H9 (cell line): ENCODE measurements around the gene VSIG2. TPM values are rescaled to one million over a fixed set of nuclear protein-coding genes. Genes with fewer than 3 reads are reported as not detected.

Experiments used
- DNase-seq: peaks from one replicate; pipeline ENCODE4 v3.0.0-alpha.2; 2017
- H2AFZ ChIP-seq: one replicate; pipeline ENCODE4 v1.6.1; 2013; ENCODE audit warnings: mild to moderate bottlenecking, low read length, control low read depth, moderate library complexity
- H2AK5ac ChIP-seq: 2 replicates; pipeline ENCODE4 v1.6.1; 2013; ENCODE audit warnings: low read length, control low read depth, mixed read lengths; ENCODE audit not compliant: insufficient read length
- H2BK120ac ChIP-seq: one replicate; pipeline ENCODE4 v1.6.1; 2013; ENCODE audit warnings: low read depth, mild to moderate bottlenecking, low read length, control low read depth, inconsistent platforms; ENCODE audit not compliant: poor library complexity, severe bottlenecking
- H2BK12ac ChIP-seq: 2 replicates; pipeline ENCODE4 v1.6.1; 2013; ENCODE audit warnings: low read length, control low read depth, mixed read lengths, low read depth; ENCODE audit not compliant: insufficient read length
- H2BK15ac ChIP-seq: 2 replicates; pipeline ENCODE4 v1.6.1; 2013; ENCODE audit warnings: low read depth, low read length, control low read depth
- H2BK20ac ChIP-seq: one replicate; pipeline ENCODE4 v1.6.1; 2013; ENCODE audit warnings: low read depth, mild to moderate bottlenecking, low read length, control low read depth, inconsistent platforms; ENCODE audit not compliant: poor library complexity, severe bottlenecking
- H2BK5ac ChIP-seq: 2 replicates; pipeline ENCODE4 v1.6.1; 2013; ENCODE audit warnings: low read length, control low read depth, mixed read lengths; ENCODE audit not compliant: insufficient read length
- H3K14ac ChIP-seq: 2 replicates; pipeline ENCODE4 v1.6.1; 2013; ENCODE audit warnings: low read length, control low read depth; ENCODE audit not compliant: insufficient read depth
- H3K18ac ChIP-seq: 2 replicates; pipeline ENCODE4 v1.6.1; 2013; ENCODE audit warnings: low read depth, mild to moderate bottlenecking, mixed read lengths, low read length, control low read depth; ENCODE audit not compliant: insufficient read length
- H3K23ac ChIP-seq: 2 replicates; pipeline ENCODE4 v1.6.1; 2013; ENCODE audit warnings: low read length, control low read depth, mixed read lengths, low read depth; ENCODE audit not compliant: insufficient read length
- H3K23me2 ChIP-seq: 2 replicates; pipeline ENCODE4 v1.6.1; 2013; ENCODE audit warnings: low read depth, mild to moderate bottlenecking, mixed read lengths, low read length, control low read depth; ENCODE audit not compliant: insufficient read length, poor library complexity, severe bottlenecking
- H3K27ac ChIP-seq: 2 replicates; pipeline ENCODE4 v1.5.1; 2013; ENCODE audit warnings: low read length, control low read depth, mixed read lengths, low read depth; ENCODE audit not compliant: insufficient read length
- H3K27me3 ChIP-seq: 2 replicates; pipeline ENCODE4 v1.6.1; 2013; ENCODE audit warnings: low read length, control low read depth, inconsistent platforms; ENCODE audit not compliant: insufficient read depth
- H3K4ac ChIP-seq: 2 replicates; pipeline ENCODE4 v1.6.1; 2013; ENCODE audit warnings: low read depth, mild to moderate bottlenecking, control low read depth, inconsistent platforms, low read length, moderate library complexity
- H3K4me1 ChIP-seq: 2 replicates; pipeline ENCODE4 v1.6.1; 2013; ENCODE audit warnings: low read length, control low read depth, inconsistent platforms; ENCODE audit not compliant: insufficient read depth
- H3K4me2 ChIP-seq: 2 replicates; pipeline ENCODE4 v1.6.1; 2013; ENCODE audit warnings: low read length, control low read depth, mixed read lengths; ENCODE audit not compliant: insufficient read length, insufficient read depth
- H3K56ac ChIP-seq: 2 replicates; pipeline ENCODE4 v1.6.1; 2013; ENCODE audit warnings: low read depth, mild to moderate bottlenecking, mixed read lengths, low read length, control low read depth; ENCODE audit not compliant: insufficient read length
- H3K79me1 ChIP-seq: 2 replicates; pipeline ENCODE4 v1.6.1; 2013; ENCODE audit warnings: low read depth, mild to moderate bottlenecking, moderate library complexity, low read length, control low read depth, inconsistent platforms; ENCODE audit not compliant: insufficient read depth, poor library complexity, severe bottlenecking
- H3K79me2 ChIP-seq: 2 replicates; pipeline ENCODE4 v1.6.1; 2013; ENCODE audit warnings: low read length, control low read depth, inconsistent platforms; ENCODE audit not compliant: insufficient read depth
- H3K9ac ChIP-seq: 2 replicates; pipeline ENCODE4 v1.6.1; 2013; ENCODE audit warnings: low read length, control low read depth, mixed read lengths; ENCODE audit not compliant: insufficient read length; ENCODE audit errors: extremely low read depth
- H3K9me3 ChIP-seq: one replicate; pipeline ENCODE4 v1.6.1; 2013; ENCODE audit warnings: low read depth, low read length, inconsistent platforms; ENCODE audit not compliant: control insufficient read depth
- H3T11ph ChIP-seq: one replicate; pipeline ENCODE4 v1.6.1; 2013; ENCODE audit warnings: mild to moderate bottlenecking, low read length, control low read depth, inconsistent platforms
- H4K20me1 ChIP-seq: one replicate; pipeline ENCODE4 v1.6.1; 2013; ENCODE audit not compliant: control insufficient read depth, insufficient read length, insufficient read depth
- H4K5ac ChIP-seq: 2 replicates; pipeline ENCODE4 v1.6.1; 2013; ENCODE audit warnings: low read depth, mild to moderate bottlenecking, mixed read lengths, low read length, control low read depth; ENCODE audit not compliant: insufficient read length
- H4K8ac ChIP-seq: replicated peaks from 2 replicates; pipeline ENCODE4 v1.6.1; 2013; ENCODE audit warnings: low read length, control low read depth, mixed read lengths, low read depth; ENCODE audit not compliant: insufficient read length
- H4K91ac ChIP-seq: 2 replicates; pipeline ENCODE4 v1.6.1; 2013; ENCODE audit warnings: low read depth, mild to moderate bottlenecking, moderate library complexity, mixed read lengths, low read length, control low read depth; ENCODE audit not compliant: insufficient read length
- H3K27ac Mint-ChIP-seq, 3 experiments: 2 replicates in 2 of 3; 3 replicates in 1 of 3; pipeline ENCODE4 v1.8.0; 2020 to 2021; ENCODE audit warnings: mixed read lengths in 3 of 3, mild to moderate bottlenecking in 1 of 3, moderate library complexity in 1 of 3
- H3K27me3 Mint-ChIP-seq: 2 replicates; pipeline ENCODE4 v1.8.0; 2021; ENCODE audit warnings: low read depth, mild to moderate bottlenecking, moderate library complexity, mixed read lengths
- H3K36me3 Mint-ChIP-seq, 3 experiments: 2 replicates in 2 of 3; 3 replicates in 1 of 3; pipeline ENCODE4 v1.8.0; 2020 to 2021; ENCODE audit warnings: low read depth in 3 of 3, mixed read lengths in 3 of 3; ENCODE audit not compliant: insufficient read depth in 1 of 3
- H3K4me1 Mint-ChIP-seq, 2 experiments: 2 replicates each; pipeline ENCODE4 v1.8.0; 2020; ENCODE audit warnings: mixed read lengths in 2 of 2
- H3K4me3 Mint-ChIP-seq, 2 experiments: 2 replicates in 1 of 2; 3 replicates in 1 of 2; pipeline ENCODE4 v1.8.0; 2020 to 2021; ENCODE audit warnings: mild to moderate bottlenecking in 2 of 2, mixed read lengths in 2 of 2, moderate library complexity in 1 of 2
- H3K9me3 Mint-ChIP-seq, 2 experiments: 2 replicates in 1 of 2; 3 replicates in 1 of 2; pipeline ENCODE4 v1.8.0; 2020; ENCODE audit warnings: mild to moderate bottlenecking in 2 of 2, mixed read lengths in 2 of 2, moderate library complexity in 1 of 2
- WGBS: extraction: QIAGEN DNeasy Blood & Tissue Kit; methylation state at CpG from one replicate; pipeline ENCODE4 v1.1.7; 2013; ENCODE audit warnings: missing lambda C conversion rate, low lambda C conversion rate, mixed read lengths; ENCODE audit not compliant: insufficient read length; ENCODE audit errors: extremely low coverage; 5-methylcytosine and 5-hydroxymethylcytosine counted together
- total RNA-seq: library from RNA; stranded (reverse); gene quantifications from 2 replicates; pipeline ENCODE4 v1.2.1, GENCODE V29; 2021
- TF ChIP-seq, protein P1 (sequence below): fragments of 200-600 bp; sonication (generic); conservative IDR thresholded peaks from 3 replicates; pipeline ENCODE4 v1.8.0; 2021; ENCODE audit warnings: antibody characterized with exemption, mild to moderate bottlenecking

The VSIG2 gene
- total RNA-seq, 1 experiment from 2014 or later, result not detected

DNA sequence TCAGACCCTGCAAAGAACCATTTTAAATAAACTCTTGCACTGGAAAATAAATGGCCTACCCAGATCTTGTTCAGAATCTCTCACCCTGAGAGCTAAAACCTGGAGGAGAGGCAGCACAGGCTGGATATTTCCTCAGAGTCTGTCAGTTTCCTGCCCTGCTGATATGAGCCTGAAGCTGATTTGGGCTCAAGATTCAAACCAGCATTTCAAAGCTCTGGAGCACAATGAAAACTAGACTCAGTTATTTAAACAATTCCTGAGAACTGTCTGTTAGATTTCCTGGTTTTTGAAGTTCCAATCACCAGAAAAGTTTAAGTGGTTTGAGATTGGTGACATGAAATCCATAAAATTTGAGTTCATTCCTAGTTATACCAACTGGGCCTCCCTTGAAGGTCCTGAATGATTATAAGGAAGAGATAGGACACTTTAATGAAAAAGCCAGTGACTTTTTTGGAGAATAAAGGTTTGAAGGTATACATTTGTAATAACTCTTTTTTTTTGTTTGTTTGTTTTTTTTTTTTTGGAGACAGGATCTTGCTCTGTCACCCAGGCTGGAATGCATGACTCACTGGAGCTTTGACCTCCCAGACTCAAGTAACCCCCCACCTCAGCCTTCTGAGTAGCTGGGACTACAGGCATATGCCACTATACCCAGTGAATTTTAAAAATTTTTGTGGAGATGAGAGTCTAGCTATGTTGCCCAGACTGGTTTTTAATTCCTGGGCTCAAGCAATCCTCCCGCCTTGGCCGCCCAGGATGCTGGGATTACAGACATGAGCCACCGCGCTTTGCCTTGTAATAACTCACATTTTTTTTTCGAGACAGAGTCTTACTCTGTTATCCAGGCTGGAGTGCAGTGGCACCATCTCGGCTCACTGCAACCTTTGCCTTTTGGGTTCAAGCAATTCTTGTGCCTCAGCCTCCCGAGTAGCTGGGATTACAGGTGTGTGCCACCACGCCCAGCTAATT is 18.0 kb upstream of the VSIG2 start:
- H3K27ac Mint-ChIP-seq, result no peak overlapping the region
- Histone ChIP-seq H2BK20ac (no peak overlapping the region), H3K9ac (no peak overlapping the region)

More for the DNA sequence above, 18.0 kb upstream of the VSIG2 start:
- H3K18ac ChIP-seq, result no peak overlapping the region
- H2AK5ac ChIP-seq, result no peak overlapping the region
- H2BK12ac ChIP-seq, result no peak overlapping the region
- WGBS, result no CpG with 5 or more reads among the region's 8 CpGs
- no peak overlapping the region for H4K8ac ChIP-seq
- no peak overlapping the region for H3K4ac ChIP-seq
- Mint-ChIP-seq H3K36me3 (peaks cover 14 to 51% (median 29%) of the 10 kb centered on the region in 3 experiments; a peak in 6 of 7 replicates), H3K4me1 (no peaks in the 10 kb centered on the region), H3K4me3 (no peak overlapping the region), H3K9me3 (no peaks in the 10 kb centered on the region), H3K27me3 (no peaks in the 10 kb centered on the region)
- no peaks in the 10 kb centered on the region for H3K23me2 ChIP-seq
- no peak overlapping the region for H2BK120ac ChIP-seq
- no peak overlapping the region for H3K4me2 ChIP-seq
- no peaks in the 10 kb centered on the region for H3K27me3 ChIP-seq
- H2BK15ac ChIP-seq, result no peak overlapping the region
- TF ChIP-seq, protein P1, sequence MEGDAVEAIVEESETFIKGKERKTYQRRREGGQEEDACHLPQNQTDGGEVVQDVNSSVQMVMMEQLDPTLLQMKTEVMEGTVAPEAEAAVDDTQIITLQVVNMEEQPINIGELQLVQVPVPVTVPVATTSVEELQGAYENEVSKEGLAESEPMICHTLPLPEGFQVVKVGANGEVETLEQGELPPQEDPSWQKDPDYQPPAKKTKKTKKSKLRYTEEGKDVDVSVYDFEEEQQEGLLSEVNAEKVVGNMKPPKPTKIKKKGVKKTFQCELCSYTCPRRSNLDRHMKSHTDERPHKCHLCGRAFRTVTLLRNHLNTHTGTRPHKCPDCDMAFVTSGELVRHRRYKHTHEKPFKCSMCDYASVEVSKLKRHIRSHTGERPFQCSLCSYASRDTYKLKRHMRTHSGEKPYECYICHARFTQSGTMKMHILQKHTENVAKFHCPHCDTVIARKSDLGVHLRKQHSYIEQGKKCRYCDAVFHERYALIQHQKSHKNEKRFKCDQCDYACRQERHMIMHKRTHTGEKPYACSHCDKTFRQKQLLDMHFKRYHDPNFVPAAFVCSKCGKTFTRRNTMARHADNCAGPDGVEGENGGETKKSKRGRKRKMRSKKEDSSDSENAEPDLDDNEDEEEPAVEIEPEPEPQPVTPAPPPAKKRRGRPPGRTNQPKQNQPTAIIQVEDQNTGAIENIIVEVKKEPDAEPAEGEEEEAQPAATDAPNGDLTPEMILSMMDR, result no peak
- no peak overlapping the region for H3K14ac ChIP-seq
- H3K56ac ChIP-seq, result no peak overlapping the region
- no peaks in the 10 kb centered on the region for H3K79me1 ChIP-seq
- H4K5ac ChIP-seq, result no peak overlapping the region
- H2AFZ ChIP-seq, result no peak overlapping the region
- H4K91ac ChIP-seq, result no peak overlapping the region
- no peak overlapping the region for H2BK5ac ChIP-seq
- H3K4me1 ChIP-seq, result no peaks in the 10 kb centered on the region
- H3T11ph ChIP-seq, result no peak overlapping the region
- no peaks in the 10 kb centered on the region for H3K79me2 ChIP-seq
- no peak overlapping the region for H3K27ac ChIP-seq
- no peaks in the 10 kb centered on the region for H3K9me3 ChIP-seq
- no peak for DNase-seq
- no peaks in the 10 kb centered on the region for H4K20me1 ChIP-seq
- no peak overlapping the region for H3K23ac ChIP-seq
